GM12865 (cell line): ENCODE measurements around the gene OLIG1.

Experiments
- DNase-seq: peaks from one replicate; pipeline ENCODE4 v3.0.0; 2010; ENCODE audit warnings: low read depth
- H3K4me3 ChIP-seq: 2 replicates; pipeline ENCODE4 v1.5.1; 2011; ENCODE audit warnings: mild to moderate bottlenecking, low read depth, low read length, control low read depth
- CTCF ChIP-seq: IDR thresholded peaks from 2 replicates; pipeline ENCODE4 v1.5.1; 2011; ENCODE audit warnings: low read length, control low read depth, low read depth, inconsistent platforms; ENCODE audit not compliant: insufficient read depth; ENCODE audit errors: missing control alignments

OLIG1 gene

DNA sequence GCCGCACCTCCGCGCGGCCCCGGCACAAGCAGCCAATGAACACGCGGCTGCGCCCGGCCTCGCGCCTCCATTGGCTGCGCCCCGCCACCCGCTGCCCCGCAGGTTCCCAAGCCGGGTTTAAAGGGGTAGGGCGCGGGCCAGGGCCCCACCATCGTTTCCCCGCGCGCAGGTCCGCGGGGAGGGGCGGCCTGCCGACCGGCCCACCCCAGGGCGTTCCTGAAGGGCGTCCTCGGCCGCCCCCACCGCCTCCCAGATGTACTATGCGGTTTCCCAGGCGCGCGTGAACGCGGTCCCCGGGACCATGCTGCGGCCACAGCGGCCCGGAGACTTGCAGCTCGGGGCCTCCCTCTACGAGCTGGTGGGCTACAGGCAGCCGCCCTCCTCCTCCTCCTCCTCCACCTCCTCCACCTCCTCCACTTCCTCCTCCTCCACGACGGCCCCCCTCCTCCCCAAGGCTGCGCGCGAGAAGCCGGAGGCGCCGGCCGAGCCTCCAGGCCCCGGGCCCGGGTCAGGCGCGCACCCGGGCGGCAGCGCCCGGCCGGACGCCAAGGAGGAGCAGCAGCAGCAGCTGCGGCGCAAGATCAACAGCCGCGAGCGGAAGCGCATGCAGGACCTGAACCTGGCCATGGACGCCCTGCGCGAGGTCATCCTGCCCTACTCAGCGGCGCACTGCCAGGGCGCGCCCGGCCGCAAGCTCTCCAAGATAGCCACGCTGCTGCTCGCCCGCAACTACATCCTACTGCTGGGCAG is at the start of gene OLIG1:
Gene OLIG1 (plus strand): TSS at position 148 of the 750 bp plus-strand sequence. CDS start 106 bp downstream, at position 254.
- DNase-seq, result peak; percentile 32
- TF ChIP-seq CTCF, result no peak
- H3K4me3 ChIP-seq, result peak within 1 kb of the TSS; percentile 16

DNA sequence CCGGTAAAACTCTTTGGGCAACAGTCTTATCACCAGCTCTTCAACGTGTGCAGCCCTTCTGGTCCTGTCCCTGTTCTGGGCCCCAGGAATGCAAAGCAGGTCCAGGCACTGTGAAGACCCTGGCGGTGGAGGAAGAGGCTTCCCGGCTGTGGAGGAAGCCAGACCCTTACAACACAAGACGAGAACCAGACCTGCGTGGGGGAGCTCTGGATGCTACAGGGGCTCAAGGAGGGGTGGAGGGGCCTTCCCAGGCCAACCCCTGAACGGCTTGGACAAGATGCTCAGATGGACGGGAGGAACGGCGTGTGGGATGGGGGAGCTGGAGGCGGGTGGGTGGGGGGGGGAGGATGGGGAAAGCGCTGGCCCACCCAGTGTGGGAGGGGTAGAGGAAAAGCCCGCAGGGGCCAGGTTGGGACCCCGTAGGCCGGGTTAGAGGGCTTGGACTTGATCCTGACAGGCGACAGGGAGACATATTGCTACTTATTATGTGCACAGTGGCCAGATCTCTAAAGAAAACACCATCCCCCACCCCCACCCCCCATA is 49.3 kb upstream of the OLIG1 start:
- H3K4me3 ChIP-seq, result no peak overlapping the region
- TF ChIP-seq CTCF, result no peak
- DNase-seq, result no peak

DNA sequence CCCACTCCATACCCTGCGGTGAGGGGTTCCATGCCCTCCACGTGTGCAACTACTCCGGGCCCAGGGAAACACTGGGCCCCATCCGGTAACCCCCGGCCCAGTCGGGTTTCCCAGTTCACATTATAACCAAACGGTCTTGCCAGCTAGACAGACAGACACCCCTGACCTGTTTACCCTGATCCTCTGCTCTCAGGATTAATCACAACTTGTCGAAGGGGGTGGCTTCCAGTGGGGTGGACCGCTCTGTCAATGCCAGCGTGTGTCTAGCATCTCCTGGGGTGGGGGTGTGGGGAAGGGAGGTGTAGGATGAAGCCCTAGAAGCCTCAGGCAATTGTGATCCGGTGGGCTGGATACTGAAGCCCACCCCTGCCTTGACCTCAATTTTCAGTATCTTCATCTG is 48.8 kb upstream of the OLIG1 start:
- no peak for DNase-seq
- TF ChIP-seq CTCF, result no peak
- no peak overlapping the region for H3K4me3 ChIP-seq

DNA sequence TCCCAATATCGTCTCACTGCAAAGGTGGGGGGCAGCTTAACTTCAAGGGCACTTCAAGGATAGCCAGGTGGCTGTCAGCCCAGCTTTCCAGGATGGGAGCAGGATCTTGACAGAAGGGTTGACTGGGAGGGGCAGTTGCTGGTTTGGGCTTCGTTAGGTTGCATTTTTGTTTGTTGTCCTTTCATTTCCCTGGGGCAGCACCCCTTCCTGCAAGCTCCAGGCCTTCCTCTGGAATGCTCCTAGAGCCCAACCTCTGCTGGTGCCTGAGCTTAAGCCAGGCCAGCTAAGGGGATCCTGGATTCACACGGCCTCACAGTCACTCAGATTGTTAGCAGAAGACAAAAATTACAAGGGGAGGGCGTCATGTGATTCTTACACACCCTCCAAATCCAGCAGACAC is 48.3 kb upstream of the OLIG1 start:
- no peak for DNase-seq
- no peak overlapping the region for H3K4me3 ChIP-seq
- TF ChIP-seq CTCF, result no peak

DNA sequence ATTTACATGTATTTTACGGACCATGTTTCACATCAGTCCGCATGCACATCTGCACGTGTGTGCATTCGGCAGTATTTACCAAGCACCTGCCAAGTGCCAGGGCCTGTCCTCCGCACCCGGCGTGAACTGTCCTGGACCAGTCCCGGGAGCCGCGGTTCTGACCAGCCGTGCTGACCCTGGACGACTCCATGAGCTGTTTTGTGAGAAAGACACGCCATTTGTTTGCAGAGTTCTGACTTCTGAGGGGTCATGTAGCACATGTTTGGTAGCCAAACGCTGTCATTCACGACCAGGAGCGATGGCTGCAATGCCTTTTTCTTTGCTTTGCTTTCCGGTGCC is 47.5 kb upstream of the OLIG1 start:
- no peak for TF ChIP-seq CTCF
- DNase-seq, result no peak

GRCh38 chr21:33022828-33023573 is 46.9 kb upstream of the OLIG1 start:
- DNase-seq, result no peak
- TF ChIP-seq CTCF, result no peak
- H3K4me3 ChIP-seq, result no peak overlapping the region

More for the DNA sequence above, 47.5 kb upstream of the OLIG1 start:
- H3K4me3 ChIP-seq, result no peak overlapping the region
